ENCODE results near the gene LAMP5. TPM values are rescaled to one million over a fixed set of nuclear protein-coding genes. Genes with fewer than 3 reads are reported as not detected.

Gene LAMP5
- total RNA-seq, 1 experiment from 2014 or later, result not detected

DNA sequence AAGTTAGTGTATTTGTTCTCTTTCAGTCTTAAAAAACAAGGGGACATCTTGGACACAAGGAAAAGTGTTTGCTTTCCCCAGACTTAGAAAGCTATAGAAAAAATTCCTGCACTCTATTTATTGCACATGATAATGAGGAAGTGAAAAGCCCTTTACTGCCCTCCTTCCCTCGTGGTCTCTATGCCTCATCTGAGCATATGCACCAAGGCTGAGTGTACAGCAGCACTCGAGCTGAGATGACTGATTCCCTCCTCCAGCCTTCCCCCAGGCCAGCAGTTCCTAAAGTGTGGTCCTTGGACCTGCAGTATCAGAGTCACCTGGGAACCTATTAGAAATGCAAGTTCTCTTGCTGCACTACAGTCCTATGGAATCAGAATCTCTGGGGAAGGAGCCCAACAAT lies 14.3 kb upstream of the LAMP5 start:
- no peak for DNase-seq (ENCODE audit: low spot score)

DNA sequence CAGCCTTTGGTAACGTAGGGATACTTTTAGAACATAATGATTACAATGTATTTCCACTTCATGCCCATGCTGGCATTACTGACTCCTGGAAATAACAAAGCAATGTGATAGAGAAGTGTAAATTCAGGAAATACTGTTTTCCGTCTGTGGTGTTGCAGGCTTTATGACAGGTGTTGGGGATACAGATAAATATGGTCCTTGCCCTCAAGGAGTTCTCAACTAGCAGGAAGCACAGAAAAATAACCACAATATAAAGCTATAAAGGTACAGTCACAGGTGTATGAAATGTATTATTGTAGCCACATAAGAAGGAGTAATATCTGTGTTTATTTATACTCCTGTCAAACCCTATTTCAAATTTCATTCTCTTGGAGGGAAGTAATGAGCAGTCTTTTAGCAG lies 12.9 kb upstream of the LAMP5 start:
- DNase-seq (ENCODE audit: low spot score), result no peak

DNA sequence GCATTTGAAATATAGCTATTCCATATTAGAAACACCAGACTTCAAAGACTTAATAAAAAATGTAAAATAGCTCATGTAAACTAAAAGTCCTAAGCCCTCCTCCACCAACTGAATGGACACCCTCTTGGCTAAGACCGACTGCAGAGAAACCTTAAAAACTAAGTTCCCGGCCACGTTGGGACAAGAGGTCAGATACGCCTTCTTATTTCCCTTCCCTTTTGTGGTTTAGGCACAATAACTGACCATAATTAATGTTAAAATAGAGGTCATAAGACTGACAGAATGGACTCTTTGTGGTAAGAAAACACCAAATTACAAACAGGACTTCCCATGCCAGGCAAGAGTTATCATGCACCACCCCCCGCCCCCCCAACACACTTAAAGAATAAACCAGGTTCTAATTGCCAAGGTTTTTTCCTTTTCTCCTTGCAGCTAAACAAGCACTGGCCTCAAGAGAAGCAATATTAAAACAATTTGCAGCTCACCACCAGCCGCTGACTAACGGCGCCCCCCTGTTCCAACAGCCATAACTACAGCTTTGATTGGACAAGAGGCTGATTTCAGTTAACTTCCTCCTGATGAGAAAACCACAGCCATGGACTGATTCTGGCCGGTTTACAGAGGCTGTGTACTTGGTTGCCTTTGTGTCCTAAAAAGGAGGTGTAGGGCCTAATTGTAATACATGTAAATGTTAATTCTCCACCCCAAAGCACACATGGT lies 10.7 kb upstream of the LAMP5 start:
- peak; percentile 72 for DNase-seq (ENCODE audit: low spot score)

DNA sequence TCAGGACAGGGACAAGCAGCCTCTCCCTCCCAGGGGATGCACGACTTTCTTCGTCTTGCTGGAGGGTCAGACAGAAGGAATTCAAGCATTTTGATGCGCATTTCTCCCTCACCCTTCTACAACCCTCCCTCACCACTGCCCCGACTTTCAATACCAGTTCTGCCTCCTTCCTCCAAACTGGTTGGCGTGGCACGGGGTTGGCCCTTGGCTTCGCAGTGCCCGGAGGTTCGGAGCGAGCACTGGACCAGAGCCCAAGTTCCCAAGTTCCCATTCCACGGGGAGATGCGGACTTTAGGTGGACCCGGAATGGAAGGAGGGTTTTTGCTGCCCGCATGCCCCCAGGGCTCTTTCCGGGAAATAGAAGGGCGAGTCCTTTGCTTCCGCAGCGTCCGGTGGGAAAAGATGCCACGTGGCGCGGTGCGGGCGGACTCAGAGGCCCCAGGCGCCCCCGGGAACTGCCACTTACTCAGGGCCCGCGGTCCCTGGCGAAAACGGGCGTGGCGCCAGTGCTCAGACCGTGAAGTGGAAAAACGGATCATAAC lies 8.0 kb upstream of the LAMP5 start:
- DNase-seq (ENCODE audit: low spot score), result no peak

DNA sequence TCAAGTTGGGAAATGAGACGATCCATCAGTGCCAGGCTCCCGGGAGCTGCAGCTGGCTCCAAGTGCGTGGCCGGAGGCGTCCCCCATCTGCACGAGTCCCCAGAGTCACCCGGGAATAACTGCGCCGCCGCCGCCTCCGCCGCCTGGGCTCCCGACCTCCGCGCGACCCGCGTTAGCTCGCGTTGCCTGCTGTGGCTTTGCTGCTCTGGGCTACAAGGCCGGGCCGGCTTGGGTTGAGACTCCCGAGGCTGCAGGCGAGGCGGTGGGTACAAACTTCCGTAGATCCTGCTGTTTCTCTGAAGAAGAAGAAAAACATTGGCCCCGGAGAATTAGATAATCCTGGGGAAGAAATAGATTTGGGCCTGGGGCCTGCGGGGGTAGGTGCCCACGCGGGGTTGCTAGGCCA lies 7.4 kb upstream of the LAMP5 start:
- no peak for DNase-seq (ENCODE audit: low spot score)

DNA sequence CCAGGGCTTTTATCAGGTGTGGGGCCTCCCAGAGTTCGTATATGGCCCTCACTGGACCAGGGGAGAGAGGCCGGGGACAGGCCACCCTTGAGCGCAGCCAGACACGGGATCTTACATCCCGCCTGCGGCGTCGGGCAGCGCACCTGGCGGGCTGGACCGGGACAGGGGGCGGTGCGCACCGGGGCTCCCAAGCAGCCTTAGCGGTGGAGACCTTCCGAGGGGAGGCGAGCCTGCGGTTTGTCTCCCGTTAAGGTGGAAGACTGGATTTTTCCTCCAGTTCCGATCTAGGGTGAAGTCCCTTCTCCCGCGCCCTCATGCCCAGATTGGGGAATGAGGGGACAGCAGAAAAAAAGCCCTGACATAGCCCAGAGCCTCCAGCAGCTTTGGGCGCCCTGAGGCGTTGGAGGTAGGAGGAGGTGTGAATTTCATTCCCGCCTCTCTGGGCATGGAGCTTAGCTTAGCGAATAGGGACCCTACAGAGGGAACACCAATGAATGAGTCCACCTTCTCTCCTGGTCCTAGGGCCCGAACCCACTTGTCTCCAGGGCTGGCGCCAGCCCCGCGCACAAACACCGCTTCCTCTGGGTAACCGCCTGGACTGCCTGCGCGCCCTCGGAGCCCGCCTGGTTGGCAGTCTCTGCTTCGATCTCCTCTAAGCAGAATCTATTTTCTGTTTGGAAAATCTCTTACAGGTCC lies 6.7 kb upstream of the LAMP5 start:
- no peak for DNase-seq (ENCODE audit: low spot score)

DNA sequence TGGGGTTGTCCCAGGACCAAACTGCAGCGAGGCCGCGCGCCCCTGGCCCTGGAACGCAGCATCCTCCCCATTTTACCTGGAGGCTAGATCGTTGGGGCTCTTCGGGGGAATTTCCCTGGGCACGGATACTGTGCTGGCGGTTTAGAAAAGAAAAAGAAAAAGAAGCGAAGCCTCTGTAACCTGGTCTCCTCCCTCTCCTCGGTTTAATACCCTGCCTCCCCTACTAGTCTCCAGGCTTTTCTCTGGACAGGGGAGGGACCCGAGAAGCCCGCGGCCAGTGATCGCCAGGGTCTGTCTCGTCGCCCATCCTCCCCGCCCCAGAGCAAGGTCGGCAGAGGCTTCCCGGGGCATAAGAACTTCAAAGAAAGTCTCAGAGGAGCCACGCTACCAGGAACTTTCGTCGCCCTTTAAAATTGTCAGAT lies 6.1 kb upstream of the LAMP5 start:
- DNase-seq (ENCODE audit: low spot score), result no peak

DNA sequence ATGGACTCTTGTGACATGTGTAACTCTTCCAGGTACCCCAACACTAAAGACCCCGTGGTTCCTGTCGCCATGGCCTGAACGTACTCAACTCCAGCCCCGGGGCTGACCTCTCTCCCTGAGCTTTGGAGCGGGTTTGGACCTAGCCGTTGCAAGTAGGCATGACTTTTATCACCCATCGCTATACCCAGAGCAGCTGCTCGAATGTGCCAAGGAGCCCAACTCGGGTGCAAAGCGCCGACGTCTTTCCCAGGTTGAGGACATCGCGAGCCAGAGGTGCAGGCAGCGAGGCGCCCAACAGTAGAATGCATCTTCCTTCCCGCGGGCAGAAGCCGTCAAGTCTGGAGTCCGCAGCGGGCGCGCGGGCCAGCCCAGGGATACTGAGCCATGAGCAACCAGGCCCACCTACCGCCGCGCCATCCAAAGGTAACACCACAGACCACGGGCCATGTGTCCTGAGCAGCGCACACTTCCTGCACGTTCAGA lies 5.7 kb upstream of the LAMP5 start:
- DNase-seq (ENCODE audit: low spot score), result no peak

DNA sequence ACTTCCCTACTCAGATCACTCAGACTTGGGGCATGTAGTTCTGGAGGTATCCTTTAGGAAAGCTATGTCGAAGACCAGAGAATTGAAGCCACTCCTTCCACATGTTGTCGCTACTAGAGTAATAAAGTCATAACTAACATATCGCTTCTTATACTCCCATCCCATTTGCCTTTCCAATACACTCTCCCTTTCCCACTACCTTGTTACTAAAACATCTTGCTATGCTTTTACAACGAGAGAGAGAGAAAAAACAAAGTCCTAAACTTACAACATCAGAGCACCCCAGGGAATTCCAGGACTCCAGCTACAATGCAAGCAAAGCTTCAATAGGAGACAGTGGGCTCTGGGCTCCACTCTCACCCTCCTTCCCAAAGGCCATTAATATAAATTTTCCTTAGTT lies 5.1 kb upstream of the LAMP5 start:
- DNase-seq (ENCODE audit: low spot score), result no peak

DNA sequence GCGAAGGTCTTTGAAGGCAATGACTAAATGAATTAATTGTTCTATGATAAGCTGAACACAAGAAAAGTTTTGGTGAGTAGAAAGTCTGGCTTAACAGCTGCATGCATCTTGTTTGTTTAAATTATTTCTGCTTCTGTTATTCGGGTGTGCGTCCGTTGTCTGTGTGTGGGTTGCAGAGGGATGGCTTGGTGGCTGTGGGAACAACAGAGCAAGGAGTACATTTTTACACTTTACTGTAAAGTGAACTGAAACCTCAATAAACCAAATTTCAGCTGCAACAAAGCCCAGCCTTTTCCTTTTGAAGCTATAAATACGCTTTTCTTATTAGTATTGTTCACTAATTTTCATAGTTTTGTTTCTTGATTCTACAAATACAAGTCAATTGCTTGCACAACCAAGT lies 3.5 kb upstream of the LAMP5 start:
- no peak for DNase-seq (ENCODE audit: low spot score)

DNA sequence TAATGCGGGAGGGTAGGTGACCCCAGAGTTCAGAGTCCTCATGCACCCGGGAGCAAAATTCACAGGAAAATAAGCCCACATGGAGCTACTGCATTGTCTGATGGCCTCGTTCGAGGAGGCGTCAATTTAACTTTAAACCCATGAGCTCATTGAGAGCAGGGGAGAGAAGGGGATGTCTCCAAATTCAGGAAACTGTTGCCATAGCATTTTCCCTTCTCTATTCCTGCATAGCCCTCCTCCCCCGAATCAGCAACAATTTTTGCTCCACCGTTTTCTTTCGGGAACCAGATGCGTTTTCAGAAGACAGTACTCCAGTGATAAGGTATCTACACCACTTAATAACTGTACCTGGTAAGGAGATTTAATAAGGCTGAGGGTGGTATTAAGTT lies 324 bp upstream of the LAMP5 start:
- no peak for DNase-seq (ENCODE audit: low spot score)

DNA sequence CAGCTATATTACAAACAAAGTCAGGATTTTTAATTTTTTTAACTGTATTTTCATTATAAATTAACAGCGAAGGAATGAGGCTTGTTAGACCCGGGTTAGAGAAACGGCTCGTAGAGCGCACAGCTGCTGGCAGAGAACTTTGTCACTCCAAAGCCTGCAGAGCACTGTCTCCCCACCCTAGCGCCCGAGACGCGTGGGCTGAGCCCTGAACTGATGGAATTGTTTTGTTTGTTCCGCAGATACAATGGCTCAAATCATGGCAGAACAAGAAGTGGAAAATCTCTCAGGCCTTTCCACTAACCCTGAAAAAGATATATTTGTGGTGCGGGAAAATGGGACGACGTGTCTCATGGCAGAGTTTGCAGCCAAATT lies 810 bp downstream of the LAMP5 start:
- no peak for DNase-seq (ENCODE audit: low spot score)

DNA sequence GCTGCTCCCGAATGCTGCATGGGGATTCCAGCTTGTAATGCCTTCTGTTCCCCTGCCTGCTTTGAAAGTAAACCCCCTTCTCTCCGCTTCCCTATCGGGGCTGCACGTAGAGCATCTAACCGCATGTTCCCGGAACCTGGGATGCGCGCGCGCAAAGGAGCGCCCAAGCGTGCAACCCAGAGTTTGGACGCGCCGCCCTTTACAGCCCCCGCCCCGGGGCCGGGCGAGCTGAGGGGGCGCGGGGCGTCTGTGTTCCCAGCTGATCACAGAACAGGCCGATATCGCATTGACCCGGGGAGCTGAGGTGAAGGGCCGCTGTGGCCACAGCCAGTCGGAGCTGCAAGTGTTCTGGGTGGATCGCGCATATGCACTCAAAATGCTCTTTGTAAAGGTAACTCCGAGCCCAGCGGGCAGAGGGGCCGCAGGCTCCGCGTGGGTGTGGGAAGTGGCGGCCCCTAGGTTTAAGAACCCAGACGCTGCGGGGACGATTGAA lies 1.4 kb downstream of the LAMP5 start:
- no peak for DNase-seq (ENCODE audit: low spot score)

DNA sequence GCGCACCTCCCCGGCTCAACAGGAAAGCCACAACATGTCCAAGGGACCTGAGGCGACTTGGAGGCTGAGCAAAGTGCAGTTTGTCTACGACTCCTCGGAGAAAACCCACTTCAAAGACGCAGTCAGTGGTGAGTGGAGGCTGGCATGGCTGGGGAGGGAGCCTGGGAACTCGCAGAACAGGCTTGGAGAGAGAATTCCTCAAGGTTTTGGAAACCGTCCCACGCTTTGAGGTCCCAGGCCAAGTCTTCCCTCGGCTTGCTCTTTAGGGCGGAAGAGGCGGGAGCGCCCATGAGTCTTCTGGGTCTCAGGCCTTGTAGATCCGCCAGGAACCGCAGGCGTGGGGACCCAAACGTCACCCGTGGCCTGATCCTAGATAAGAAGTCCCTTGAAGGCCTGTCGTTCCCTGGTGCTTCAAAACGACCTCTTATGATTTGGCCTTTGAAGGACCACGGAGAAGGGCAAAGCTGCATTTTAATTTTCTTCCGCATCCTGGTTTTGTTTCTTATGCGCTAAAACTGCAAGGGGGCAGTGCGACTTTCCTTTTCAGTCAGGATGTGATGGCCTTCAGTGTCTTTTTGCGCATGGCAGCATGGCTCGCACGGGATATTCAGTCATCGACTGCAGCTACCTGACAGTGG lies 2.0 kb downstream of the LAMP5 start:
- DNase-seq (ENCODE audit: low spot score), result no peak

DNA sequence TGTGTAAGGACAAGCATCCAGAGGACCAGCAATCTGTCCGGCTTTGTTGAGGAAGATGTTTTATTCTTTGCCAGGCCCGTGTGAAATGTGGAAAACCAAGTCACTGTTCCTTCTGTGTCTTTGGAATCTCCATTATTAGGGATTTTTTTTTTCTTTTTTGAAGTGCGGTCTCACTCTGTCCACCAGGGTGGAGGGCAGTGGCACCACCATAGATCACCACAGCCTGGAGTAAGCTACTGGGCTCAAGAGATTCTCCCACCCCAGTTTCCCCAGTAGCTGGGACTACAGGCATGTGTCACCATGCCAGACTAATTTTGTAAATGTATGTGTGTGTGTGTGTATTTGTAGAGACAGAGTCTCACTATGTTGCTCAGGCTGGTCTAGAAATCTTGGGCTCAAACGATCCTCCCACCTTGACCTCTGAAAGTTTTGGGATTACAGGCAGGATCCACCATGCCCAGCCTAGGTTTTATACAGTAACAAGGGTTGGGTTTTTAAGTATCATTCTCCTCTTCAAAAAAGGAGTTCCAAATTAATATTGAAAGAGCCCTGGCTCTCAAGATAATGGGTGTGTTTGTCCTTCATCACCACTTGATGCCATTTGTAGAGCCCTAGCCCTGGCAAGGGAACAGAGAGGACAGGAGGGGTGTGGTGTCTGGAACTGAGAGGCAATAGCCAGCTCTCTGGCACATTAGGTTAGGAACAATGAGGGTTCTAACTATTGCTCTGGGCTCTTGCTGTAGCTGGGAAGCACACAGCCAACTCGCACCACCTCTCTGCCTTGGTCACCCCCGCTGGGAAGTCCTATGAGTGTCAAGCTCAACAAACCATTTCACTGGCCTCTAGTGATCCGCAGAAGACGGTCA lies 3.1 kb downstream of the LAMP5 start:
- DNase-seq (ENCODE audit: low spot score), result no peak

DNA sequence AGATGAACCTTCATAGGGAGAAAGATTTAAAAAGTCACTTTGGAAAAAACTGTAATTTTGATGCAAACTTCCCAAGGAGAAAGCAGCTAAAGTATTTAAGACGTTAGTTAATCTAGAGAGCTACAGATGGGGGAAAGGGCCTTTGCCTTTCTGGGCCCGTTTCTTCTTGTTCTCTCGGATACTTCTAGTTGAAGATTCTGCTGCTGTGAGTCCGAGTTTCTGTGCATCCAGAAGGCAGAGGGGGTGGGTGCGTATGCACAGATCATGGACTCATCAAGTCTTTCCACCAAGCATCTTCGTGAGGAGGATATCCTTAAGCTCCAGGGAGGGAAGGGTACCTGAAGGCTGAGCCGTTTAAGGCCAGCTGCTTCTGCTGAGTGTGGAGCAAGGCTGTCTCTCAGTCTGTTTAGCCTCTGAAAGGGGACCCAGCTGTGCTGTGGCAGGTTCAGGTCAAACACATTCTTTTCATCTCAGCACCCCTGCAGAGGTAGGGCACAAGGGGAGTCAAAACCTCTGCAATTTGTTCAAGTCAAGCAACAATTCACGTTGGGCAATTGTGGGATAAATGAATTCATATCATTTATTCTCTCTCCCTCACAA lies 4.3 kb downstream of the LAMP5 start:
- no peak for DNase-seq (ENCODE audit: low spot score)

DNA sequence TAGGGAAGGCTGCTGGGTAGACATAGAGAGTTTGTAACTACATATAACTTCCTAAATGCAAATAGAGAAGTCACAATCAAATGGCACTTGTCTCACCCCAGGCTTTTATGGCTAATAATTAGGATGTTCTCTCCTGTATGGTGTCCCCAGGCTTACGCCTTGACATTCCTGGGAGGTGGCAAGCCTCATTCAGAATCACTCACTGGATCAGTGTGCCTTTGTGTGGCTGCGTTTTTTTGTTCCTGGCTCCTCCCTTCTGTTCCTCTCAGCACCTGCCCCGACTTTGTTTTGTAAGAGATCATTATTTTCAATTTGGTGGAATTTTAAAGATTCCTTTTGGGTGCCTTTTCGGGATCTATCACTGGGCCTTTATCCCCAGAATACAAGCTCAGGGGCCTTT lies 5.7 kb downstream of the LAMP5 start:
- DNase-seq (ENCODE audit: low spot score), result no peak

DNA sequence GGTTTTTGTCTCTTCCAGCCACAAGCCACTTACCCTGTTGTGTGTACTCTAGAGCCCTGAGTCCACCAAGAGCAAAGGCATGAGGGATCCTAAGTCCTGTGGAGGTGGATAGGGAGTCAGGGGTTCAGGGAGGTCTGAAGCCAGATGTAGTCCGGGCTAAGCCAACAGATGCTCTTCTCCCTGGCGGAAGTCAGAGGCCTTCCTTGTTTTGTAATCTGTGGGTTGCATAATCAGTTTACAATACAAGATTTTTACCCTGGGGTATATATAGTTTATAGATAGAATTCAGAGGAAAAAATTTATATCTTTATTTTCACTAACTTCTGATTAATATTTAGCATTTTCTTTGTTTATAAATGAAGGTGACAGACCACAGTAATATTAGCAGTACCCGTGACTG lies 9.2 kb downstream of the LAMP5 start:
- no peak for DNase-seq (ENCODE audit: low spot score)

DNA sequence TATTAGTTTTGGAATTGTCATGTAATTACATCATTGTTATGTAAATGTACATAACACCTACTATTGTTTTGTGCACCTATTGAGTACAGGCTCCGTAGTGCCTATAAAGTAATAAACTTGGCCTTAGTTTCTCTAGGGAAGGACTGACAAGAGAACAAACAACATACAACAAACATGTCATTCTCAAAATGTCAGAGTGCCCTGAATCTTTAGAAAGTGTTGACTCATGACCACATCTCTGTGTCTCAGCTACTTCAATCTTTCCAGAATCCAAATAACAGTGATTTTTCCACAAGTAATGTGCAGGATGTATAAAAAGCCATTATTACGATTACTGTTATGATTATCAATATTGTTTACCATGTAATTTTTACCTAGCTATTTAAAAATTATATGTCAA lies 17.2 kb downstream of the LAMP5 start:
- DNase-seq (ENCODE audit: low spot score), result no peak

DNA sequence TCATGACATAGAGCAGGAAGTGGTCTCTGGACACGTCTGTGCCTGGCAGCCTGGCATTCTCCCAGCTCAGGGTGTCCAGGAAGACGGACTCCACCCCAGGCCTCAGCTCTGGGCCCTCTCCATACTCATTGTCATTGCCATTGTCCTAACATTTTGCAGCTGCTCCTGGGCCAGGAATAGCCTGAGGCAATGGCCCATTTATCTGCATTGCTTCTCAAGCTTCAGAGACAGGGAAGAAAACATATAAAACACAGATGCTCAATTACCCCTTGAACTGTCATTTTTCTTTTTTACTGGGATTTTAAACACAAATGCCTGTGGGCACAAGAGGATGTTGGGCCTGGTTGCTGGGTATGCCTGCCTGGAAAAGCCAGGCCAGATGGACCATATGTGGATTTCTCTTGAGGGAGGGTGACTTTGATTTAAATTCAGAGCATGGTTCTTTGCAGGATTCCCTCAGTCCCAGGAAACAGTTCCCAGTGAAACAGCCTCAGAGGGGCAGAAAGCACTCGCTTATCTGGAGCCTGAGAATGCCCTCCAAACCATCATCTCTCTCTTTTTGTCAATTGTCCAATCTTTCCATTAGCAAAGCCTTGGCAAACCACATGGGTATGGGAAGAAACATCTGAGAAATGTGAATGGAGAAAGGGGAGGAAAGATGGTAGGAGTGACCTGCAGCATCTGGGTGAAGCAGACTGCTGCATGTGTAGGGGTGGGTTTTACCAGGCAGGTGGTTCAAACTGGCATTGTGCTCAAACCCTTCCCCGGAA lies 17.9 kb downstream of the LAMP5 start:
- peak; percentile 18 for DNase-seq (ENCODE audit: low spot score)

DNA sequence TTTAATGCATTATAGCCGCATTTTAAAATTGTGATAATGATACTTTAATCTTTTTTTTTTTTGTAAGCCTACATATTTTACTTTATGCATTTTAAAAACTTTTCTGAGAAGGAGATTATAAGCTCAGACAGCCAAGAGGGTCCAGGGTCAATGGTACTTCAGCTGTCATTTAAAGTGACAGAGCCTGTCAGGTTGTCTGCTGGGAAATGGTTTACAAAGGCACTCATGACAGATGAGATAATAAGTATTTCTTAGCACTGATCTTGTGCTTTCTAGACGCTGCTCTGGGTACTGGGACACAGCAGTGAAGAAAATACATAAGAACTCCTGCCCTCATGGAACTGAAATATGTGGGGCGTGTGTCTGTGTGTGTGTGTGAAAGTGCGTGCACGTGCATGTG lies 19.6 kb downstream of the LAMP5 start:
- no peak for DNase-seq (ENCODE audit: low spot score)
